HCT116 (cell line): ENCODE results near the gene DERL2. TPM values are rescaled to one million over a fixed set of nuclear protein-coding genes. Genes with fewer than 3 reads are reported as not detected.

Experiments
- ATAC-seq: fragments of 200-7000 bp; cut with Tn5 transposase; 2 replicates; pipeline ENCODE4 v1.9.1; 2020; ENCODE audit warnings: mild to moderate bottlenecking, moderate library complexity
- BruUV-seq: library from RNA; stranded (reverse); fragments of 400-500 nt; replicated peaks from 2 replicates; lab custom pipeline; 2021; lab: Mats Ljungman, UMichigan
- CTCF ChIA-PET: fragments of 300-600 bp; sonication (Branson Sonifier 250); formaldehyde crosslinking; loops from one replicate; lab custom pipeline; 2021; ENCODE audit warnings: antibody characterized with exemption; lab: Charles Lee
- POLR2A ChIA-PET: fragments of 300-600, 350-600 bp; sonication (Branson Sonifier 250); formaldehyde crosslinking; loops from one replicate; lab custom pipeline; 2021; ENCODE audit warnings: antibody characterized with exemption; lab: Charles Lee
- RAD21 ChIA-PET, 2 experiments: fragments of 300-600 bp; sonication (Branson Sonifier 250); formaldehyde crosslinking; loops; one replicate each; lab custom pipeline; 2023; ENCODE audit warnings: low total read pairs in 2 of 2; ENCODE audit not compliant: uncharacterized antibody in 2 of 2, unreplicated experiment in 2 of 2, low non-redundant PET in 1 of 2; lab: Charles Lee
- DNase-seq: peaks from one replicate; pipeline ENCODE4 v3.0.0-alpha.2; 2010; ENCODE audit warnings: low read depth, low spot score
- H2AFZ ChIP-seq: fragments of 200-600 bp; shearing (Covaris generic), sonication (generic); 2 replicates; pipeline ENCODE4 v1.6.1; 2017; ENCODE audit warnings: low read depth, mixed run types, mixed read lengths, antibody characterized with exemption, low read length; ENCODE audit not compliant: poor library complexity, severe bottlenecking
- H3K27ac ChIP-seq: 2 replicates; pipeline ENCODE4 v1.5.1; 2012; ENCODE audit warnings: low read depth, low read length
- H3K27me3 ChIP-seq: fragments of 200-600 bp; sonication (generic); 2 replicates; pipeline ENCODE4 v1.6.1; 2016; ENCODE audit warnings: mixed run types, low read length, mixed read lengths; ENCODE audit not compliant: insufficient read depth
- H3K36me3 ChIP-seq, 2 experiments: fragments of 200-500 bp in 1 of 2; fragments of 200-600 bp in 1 of 2; sonication (Bioruptor generic) in 1 of 2; sonication (generic) in 1 of 2; 2 replicates each; pipeline versions ENCODE4 v1.5.1 to v1.6.1; 2014 to 2016; ENCODE audit warnings: low read length in 2 of 2, inconsistent platforms in 1 of 2, mixed read lengths in 1 of 2, mixed run types in 1 of 2; ENCODE audit not compliant: insufficient read depth in 2 of 2, control insufficient read depth in 1 of 2
- H3K4me1 ChIP-seq, 2 experiments: fragments of 200-600 bp in 1 of 2; sonication (generic) in 1 of 2; 2 replicates each; pipeline versions ENCODE4 v1.5.1 to v1.6.1; 2012 to 2017; ENCODE audit warnings: low read length in 2 of 2, inconsistent platforms in 1 of 2, mild to moderate bottlenecking in 1 of 2, mixed read lengths in 1 of 2, mixed run types in 1 of 2, moderate library complexity in 1 of 2; ENCODE audit not compliant: insufficient read depth in 2 of 2, control insufficient read depth in 1 of 2
- H3K4me2 ChIP-seq: fragments of 200-600 bp; sonication (generic); 2 replicates; pipeline ENCODE4 v1.6.1; 2017; ENCODE audit warnings: mixed run types, low read length, mixed read lengths
- H3K4me3 ChIP-seq, 2 experiments: fragments of 200-600 bp in 1 of 2; sonication (generic) in 1 of 2; replicated peaks in 1 of 2; 2 replicates each; pipeline ENCODE4 v1.5.1; 2011 to 2016; ENCODE audit warnings: low read length in 2 of 2, control low read depth in 1 of 2, low read depth in 1 of 2, mild to moderate bottlenecking in 1 of 2, mixed read lengths in 1 of 2, mixed run types in 1 of 2
- H3K79me2 ChIP-seq: fragments of 200-600 bp; sonication (generic); 2 replicates; pipeline ENCODE4 v1.6.1; 2017; ENCODE audit warnings: mild to moderate bottlenecking, mixed run types, low read length, moderate library complexity, mixed read lengths; ENCODE audit not compliant: insufficient read depth
- H3K9ac ChIP-seq: fragments of 200-600 bp; sonication (generic); 2 replicates; pipeline ENCODE4 v1.6.1; 2016; ENCODE audit warnings: low read length, mixed read lengths
- H3K9me2 ChIP-seq: fragments of 200-600 bp; sonication (generic), shearing (Covaris generic); 2 replicates; pipeline ENCODE4 v1.6.1; 2017; ENCODE audit warnings: mixed run types, mild to moderate bottlenecking, moderate library complexity; ENCODE audit not compliant: insufficient read depth
- H3K9me3 ChIP-seq, 2 experiments: fragments of 200-500 bp in 1 of 2; fragments of 200-600 bp in 1 of 2; sonication (Bioruptor generic) in 1 of 2; sonication (generic) in 1 of 2; 2 replicates each; pipeline ENCODE4 v1.6.1; 2014 to 2017; ENCODE audit warnings: low read length in 2 of 2, mixed read lengths in 2 of 2, inconsistent platforms in 1 of 2, low read depth in 1 of 2, mild to moderate bottlenecking in 1 of 2, mixed run types in 1 of 2, moderate library complexity in 1 of 2; ENCODE audit not compliant: control insufficient read depth in 1 of 2, insufficient read depth in 1 of 2
- H4K20me1 ChIP-seq: fragments of 200-600 bp; sonication (generic), shearing (Covaris generic); 2 replicates; pipeline ENCODE4 v1.6.1; 2017; ENCODE audit warnings: mixed run types, mild to moderate bottlenecking, moderate library complexity; ENCODE audit not compliant: insufficient read depth
- ATF3 ChIP-seq: IDR thresholded peaks from 2 replicates; pipeline ENCODE4 v1.6.1; 2012
- CBX3 ChIP-seq: IDR thresholded peaks from 2 replicates; pipeline ENCODE4 v1.6.1; 2012; ENCODE audit warnings: low read depth
- CEBPB ChIP-seq: IDR thresholded peaks from 2 replicates; pipeline ENCODE4 v1.6.1; 2012; ENCODE audit warnings: low read depth
- EGR1 ChIP-seq: IDR thresholded peaks from 2 replicates; pipeline ENCODE4 v1.6.1; 2012; ENCODE audit warnings: low read depth
- ELF1 ChIP-seq: IDR thresholded peaks from 2 replicates; pipeline ENCODE4 v1.6.1; 2012; ENCODE audit warnings: low read depth, borderline replicate concordance
- EZH2phosphoT487 ChIP-seq: fragments of 200-600 bp; IDR thresholded peaks from 2 replicates; pipeline ENCODE4 v1.6.1; 2018; ENCODE audit warnings: antibody characterized with exemption, borderline replicate concordance
- FOSL1 ChIP-seq: IDR thresholded peaks from 2 replicates; pipeline ENCODE4 v1.6.1; 2012; ENCODE audit warnings: low read depth
- JUND ChIP-seq: IDR thresholded peaks from 2 replicates; pipeline ENCODE4 v1.6.1; 2012
- MAX ChIP-seq: IDR thresholded peaks from 2 replicates; pipeline ENCODE4 v1.6.1; 2012
- POLR2AphosphoS5 ChIP-seq: IDR thresholded peaks from 2 replicates; pipeline ENCODE4 v1.6.1; 2011; ENCODE audit warnings: mild to moderate bottlenecking, low read depth, low read length, moderate library complexity
- RAD21 ChIP-seq: IDR thresholded peaks from 2 replicates; pipeline ENCODE4 v1.6.1; 2012; ENCODE audit warnings: low read depth, mild to moderate bottlenecking
- SP1 ChIP-seq: IDR thresholded peaks from 2 replicates; pipeline ENCODE4 v1.6.1; 2012; ENCODE audit warnings: low read depth
- SRF ChIP-seq: IDR thresholded peaks from 2 replicates; pipeline ENCODE4 v1.6.1; 2012; ENCODE audit warnings: low read depth
- TCF7L2 ChIP-seq: IDR thresholded peaks from 2 replicates; pipeline ENCODE4 v1.7.0; 2011; ENCODE audit warnings: borderline replicate concordance, inconsistent platforms; ENCODE audit not compliant: insufficient read depth, insufficient read length; ENCODE audit errors: extremely low read depth
- YY1 ChIP-seq: IDR thresholded peaks from 2 replicates; pipeline ENCODE4 v1.6.1; 2011; ENCODE audit warnings: low read length, low read depth, moderate library complexity, mild to moderate bottlenecking; ENCODE audit not compliant: insufficient replicate concordance; ENCODE audit errors: extremely low read depth
- ZNF274 ChIP-seq: fragments of 200-500 bp; sonication (Bioruptor generic); IDR thresholded peaks from 2 replicates; pipeline ENCODE4 v1.6.1; 2014; ENCODE audit warnings: mild to moderate bottlenecking, low read depth, low read length, inconsistent platforms
- intact Hi-C: fragments of 100-400 bp; cut with micrococcal nuclease; formaldehyde crosslinking; loops from 2 replicates; pipeline ENCODE4 v1.10.0; 2022
- total RNA-seq: library from RNA; stranded (reverse); gene quantifications from one replicate; pipeline ENCODE4 v1.2.1, GENCODE V29; 2021; ENCODE audit not compliant: unreplicated experiment
- TF ChIP-seq, protein P1 (sequence below): IDR thresholded peaks from 2 replicates; pipeline ENCODE4 v1.6.1; 2012; ENCODE audit warnings: low read depth
- TF ChIP-seq, protein P2 (sequence below): IDR thresholded peaks from 2 replicates; pipeline ENCODE4 v1.6.1; 2011; ENCODE audit warnings: mild to moderate bottlenecking, low read length, moderate library complexity; ENCODE audit not compliant: insufficient replicate concordance; ENCODE audit errors: extremely low read depth
- TF ChIP-seq, protein P3 (sequence below), 3 experiments: fragments of 200-600 bp in 1 of 3; sonication (generic) in 1 of 3; IDR thresholded peaks in 2 of 3; conservative IDR thresholded peaks in 1 of 3; 2 replicates each; pipeline ENCODE4 v1.5.1; 2012 to 2017; ENCODE audit warnings: low read depth in 2 of 3, low read length in 2 of 3, antibody characterized with exemption in 1 of 3, borderline replicate concordance in 1 of 3, control low read depth in 1 of 3, mild to moderate bottlenecking in 1 of 3, mixed read lengths in 1 of 3, mixed run types in 1 of 3, moderate library complexity in 1 of 3; ENCODE audit not compliant: insufficient read depth in 1 of 3

The DERL2 gene
- total RNA-seq, 1 experiment from 2014 or later, result 45.6 TPM

- Histone ChIP-seq H3K27me3 (no peaks in the 10 kb centered on the region), H3K79me2 (no peaks in the 10 kb centered on the region), H3K27ac (no peak overlapping the region), H3K4me1 (no peaks in the 10 kb centered on the region), H3K4me3 (no peak overlapping the region), H4K20me1 (no peaks in the 10 kb centered on the region), H3K4me2 (no peak overlapping the region), H3K9me2 (no peaks in the 10 kb centered on the region), H3K9me3 (no peaks in the 10 kb centered on the region), H3K9ac (no peak overlapping the region), H2AFZ (no peak overlapping the region), H3K36me3 (no peaks in the 10 kb centered on the region)
- DNase-seq (no peak), ATAC-seq (no peak)
- TF ChIP-seq CEBPB (no peak), RAD21 (no peak), POLR2AphosphoS5 (no peak), YY1 (no peak), MAX (no peak), FOSL1 (no peak), SP1 (no peak), TCF7L2 (no peak), EZH2phosphoT487 (no peak), ATF3 (no peak), ZNF274 (no peak), JUND (no peak), ELF1 (no peak), CBX3 (no peak), EGR1 (no peak), SRF (no peak)
- TF ChIP-seq, protein P1, sequence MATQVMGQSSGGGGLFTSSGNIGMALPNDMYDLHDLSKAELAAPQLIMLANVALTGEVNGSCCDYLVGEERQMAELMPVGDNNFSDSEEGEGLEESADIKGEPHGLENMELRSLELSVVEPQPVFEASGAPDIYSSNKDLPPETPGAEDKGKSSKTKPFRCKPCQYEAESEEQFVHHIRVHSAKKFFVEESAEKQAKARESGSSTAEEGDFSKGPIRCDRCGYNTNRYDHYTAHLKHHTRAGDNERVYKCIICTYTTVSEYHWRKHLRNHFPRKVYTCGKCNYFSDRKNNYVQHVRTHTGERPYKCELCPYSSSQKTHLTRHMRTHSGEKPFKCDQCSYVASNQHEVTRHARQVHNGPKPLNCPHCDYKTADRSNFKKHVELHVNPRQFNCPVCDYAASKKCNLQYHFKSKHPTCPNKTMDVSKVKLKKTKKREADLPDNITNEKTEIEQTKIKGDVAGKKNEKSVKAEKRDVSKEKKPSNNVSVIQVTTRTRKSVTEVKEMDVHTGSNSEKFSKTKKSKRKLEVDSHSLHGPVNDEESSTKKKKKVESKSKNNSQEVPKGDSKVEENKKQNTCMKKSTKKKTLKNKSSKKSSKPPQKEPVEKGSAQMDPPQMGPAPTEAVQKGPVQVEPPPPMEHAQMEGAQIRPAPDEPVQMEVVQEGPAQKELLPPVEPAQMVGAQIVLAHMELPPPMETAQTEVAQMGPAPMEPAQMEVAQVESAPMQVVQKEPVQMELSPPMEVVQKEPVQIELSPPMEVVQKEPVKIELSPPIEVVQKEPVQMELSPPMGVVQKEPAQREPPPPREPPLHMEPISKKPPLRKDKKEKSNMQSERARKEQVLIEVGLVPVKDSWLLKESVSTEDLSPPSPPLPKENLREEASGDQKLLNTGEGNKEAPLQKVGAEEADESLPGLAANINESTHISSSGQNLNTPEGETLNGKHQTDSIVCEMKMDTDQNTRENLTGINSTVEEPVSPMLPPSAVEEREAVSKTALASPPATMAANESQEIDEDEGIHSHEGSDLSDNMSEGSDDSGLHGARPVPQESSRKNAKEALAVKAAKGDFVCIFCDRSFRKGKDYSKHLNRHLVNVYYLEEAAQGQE, result no peak
- TF ChIP-seq, protein P2, sequence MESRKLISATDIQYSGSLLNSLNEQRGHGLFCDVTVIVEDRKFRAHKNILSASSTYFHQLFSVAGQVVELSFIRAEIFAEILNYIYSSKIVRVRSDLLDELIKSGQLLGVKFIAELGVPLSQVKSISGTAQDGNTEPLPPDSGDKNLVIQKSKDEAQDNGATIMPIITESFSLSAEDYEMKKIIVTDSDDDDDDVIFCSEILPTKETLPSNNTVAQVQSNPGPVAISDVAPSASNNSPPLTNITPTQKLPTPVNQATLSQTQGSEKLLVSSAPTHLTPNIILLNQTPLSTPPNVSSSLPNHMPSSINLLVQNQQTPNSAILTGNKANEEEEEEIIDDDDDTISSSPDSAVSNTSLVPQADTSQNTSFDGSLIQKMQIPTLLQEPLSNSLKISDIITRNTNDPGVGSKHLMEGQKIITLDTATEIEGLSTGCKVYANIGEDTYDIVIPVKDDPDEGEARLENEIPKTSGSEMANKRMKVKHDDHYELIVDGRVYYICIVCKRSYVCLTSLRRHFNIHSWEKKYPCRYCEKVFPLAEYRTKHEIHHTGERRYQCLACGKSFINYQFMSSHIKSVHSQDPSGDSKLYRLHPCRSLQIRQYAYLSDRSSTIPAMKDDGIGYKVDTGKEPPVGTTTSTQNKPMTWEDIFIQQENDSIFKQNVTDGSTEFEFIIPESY, result no peak
- TF ChIP-seq, protein P3, sequence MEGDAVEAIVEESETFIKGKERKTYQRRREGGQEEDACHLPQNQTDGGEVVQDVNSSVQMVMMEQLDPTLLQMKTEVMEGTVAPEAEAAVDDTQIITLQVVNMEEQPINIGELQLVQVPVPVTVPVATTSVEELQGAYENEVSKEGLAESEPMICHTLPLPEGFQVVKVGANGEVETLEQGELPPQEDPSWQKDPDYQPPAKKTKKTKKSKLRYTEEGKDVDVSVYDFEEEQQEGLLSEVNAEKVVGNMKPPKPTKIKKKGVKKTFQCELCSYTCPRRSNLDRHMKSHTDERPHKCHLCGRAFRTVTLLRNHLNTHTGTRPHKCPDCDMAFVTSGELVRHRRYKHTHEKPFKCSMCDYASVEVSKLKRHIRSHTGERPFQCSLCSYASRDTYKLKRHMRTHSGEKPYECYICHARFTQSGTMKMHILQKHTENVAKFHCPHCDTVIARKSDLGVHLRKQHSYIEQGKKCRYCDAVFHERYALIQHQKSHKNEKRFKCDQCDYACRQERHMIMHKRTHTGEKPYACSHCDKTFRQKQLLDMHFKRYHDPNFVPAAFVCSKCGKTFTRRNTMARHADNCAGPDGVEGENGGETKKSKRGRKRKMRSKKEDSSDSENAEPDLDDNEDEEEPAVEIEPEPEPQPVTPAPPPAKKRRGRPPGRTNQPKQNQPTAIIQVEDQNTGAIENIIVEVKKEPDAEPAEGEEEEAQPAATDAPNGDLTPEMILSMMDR (IDR thresholded peaks at IDR 0.05 in 2 of 3, conservative IDR thresholded peaks at IDR 0.05 in 1 of 3; ENCODE audit: borderline replicate concordance in 1 of 3, insufficient read depth in 1 of 3, low read depth in 2 of 3, low read length in 2 of 3), result no peak
- RAD21 ChIA-PET, result no interaction called here
- BruUV-seq, result no TSS peak
- CTCF ChIA-PET, result no interaction called here
- POLR2A ChIA-PET, result no interaction called here
- intact Hi-C loops, result no loop called here
These were observed 49.5 kb upstream of the DERL2 start for GRCh38 chr17:5535436-5535835.
